SIG-M5 (cell line): ENCODE measurements around the gene GRP.

ENCODE experiments used
- DNase-seq: peaks from one replicate; lab custom pipeline; 2025; lab: John Stamatoyannopoulos, UW

GRP gene

GRCh38 chr18:59267503-59268126 is 47.7 kb downstream of the GRP start:
- no peak for DNase-seq

DNA sequence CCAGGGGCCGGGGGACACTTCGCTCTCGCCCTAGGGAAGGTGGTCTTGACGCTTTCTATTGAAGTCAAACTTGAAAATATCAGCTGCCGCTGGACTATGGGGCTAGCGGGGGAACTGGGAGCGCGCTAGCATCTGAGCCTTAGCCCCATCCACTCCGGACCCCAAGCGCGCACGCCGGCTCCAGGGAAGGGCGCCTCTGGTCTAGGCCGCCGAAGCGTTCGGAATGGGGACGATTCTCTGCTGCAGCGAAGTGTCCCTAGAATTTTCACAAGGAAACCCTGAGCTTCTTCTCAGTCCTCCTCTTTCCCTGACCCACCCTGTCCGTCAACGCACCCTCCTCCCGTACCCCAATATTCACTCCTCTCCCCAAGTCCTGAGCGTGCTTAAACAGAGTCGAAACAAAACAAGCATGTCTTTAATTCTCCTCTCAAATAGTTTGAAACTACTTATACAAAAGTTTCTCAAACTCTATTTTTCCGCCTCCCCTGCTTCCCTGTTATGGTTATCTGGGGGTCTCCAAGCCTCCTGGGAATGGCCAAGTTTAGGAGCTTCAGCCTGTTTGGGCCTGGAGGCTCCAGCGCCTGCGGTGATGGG is 48.3 kb downstream of the GRP start:
- no peak for DNase-seq

DNA sequence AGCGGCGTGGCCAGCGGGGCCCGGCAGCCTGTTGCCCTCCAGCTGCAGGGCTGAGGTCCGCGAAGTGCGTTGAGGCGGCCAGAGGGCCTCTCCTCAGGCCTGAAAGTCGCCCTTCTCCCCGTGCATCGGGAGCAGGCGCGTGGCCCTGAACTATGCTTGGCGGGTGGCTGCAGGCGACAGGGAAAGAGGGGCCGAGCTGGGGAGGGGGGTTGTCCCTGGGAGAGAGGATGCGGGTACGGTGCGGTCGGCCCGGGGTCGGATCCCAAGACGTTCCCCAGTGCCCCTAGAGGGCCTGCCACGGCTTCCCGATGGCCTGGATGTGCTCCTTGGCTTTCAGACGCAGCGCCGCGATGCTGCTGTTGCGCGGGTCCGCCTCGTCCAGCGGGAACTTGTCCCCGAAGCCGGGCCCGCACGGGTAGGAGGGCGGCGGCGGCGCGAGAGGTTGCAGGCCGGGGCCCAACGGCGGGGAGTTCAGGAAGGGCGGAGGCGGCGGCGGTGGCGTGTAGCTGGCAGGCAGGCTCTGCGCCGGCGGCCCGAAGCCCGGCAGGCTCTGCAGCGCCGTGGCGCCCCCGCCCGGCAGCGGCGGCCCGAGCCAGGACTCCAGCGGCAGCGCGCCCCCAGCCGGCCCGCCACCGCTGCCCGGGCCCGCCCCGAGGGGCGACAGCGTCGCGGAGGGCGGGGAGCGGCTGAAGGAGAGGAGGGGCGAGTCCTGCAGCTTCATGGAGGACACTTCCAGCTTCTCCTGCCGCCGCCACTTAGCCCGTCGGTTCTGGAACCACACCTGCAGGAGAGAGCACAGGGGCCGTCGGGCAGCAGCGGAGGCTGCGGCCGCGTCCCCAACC is 49.0 kb downstream of the GRP start:
- no peak for DNase-seq

DNA sequence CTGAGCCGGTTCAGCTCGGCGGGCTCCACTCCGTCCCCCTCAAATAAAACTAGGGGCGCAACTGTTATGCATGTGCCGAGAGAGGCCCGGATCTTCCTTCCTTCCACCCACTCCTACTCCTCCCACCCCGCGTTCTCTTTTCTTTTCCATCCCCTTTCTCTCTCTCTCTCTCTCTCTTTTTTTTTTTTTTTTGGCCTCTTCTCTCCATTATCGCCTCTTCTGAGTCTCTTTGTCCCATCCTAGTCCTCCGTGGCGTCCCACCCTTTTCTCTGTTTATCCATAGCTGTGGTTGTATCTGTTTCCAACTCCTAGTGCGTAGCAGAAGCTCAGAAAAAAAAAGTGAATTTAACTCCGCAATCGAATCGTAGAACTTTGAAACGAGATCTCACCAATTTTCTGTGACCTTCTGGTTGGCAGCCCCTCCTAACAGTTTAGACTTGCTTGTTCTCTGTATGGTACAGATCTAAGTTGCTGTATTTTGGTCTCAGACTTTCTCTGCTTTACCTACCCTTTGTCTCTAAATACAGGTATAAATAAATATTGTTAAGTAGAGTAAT is 49.7 kb downstream of the GRP start:
- no peak for DNase-seq

GRCh38 chr18:59270689-59271257 is 50.8 kb downstream of the GRP start:
- no peak for DNase-seq

DNA sequence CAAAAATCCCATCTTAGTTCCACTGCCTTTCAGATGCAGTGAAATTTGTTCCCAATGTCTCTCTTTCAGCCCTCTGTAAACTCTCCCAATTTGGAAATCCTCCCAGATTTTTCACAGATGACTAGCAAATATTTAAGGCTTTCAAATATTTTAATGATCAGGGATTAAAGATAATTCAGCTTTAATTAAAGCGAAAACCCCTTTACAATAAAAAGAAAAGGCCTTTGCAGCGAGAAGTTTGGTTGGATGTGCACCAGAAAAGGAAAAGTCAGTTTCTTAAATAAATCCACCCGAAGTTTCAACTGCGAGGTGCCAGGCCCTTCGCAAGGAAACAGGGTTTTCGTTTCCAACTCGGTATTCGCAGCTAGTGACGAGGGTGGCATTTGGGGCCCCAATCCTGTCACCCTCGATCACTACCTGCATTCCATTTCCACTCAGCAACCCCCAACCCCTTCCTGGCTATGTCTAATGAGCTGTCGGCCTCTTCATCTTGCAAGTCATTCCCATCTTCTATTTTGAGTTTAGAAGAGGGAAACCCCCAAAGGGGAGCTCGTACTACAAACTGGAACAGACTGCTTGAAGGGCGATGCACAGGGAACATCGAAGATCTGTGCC is 51.8 kb downstream of the GRP start:
- DNase-seq: no peak

- DNase-seq: no peak
These were observed 52.4 kb downstream of the GRP start for GRCh38 chr18:59272221-59272888.

GRCh38 chr18:59272891-59273758 is 53.2 kb downstream of the GRP start, which contains the start of gene RAX:
RAX (minus strand) TSS chr18:59273454; CDS start chr18:59273206, 248 bp downstream.
- DNase-seq: no peak

GRCh38 chr18:59273759-59274532 is 54.0 kb downstream of the GRP start:
- DNase-seq: no peak

DNA sequence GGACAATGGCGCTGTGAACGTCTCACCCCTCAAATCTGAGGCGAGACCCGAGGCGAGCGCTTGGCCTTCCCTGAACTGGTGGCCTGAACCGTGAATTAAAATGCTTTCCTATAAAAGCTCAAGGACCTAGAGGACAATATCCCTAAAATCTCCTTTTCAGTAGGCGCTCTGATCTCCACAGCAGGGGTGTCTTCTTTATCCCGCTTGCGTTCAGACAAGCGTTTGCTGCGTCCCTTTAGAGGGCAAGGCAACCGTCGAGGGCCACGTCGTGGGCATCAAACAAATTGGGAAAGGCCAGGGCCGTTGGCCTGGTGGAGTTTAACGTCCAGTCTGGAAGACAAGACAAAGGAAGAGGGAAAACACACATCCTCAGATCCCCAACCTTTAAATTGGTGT is 54.6 kb downstream of the GRP start:
- no peak for DNase-seq

GRCh38 chr18:59275406-59275949 is 55.5 kb downstream of the GRP start:
- no peak for DNase-seq

DNA sequence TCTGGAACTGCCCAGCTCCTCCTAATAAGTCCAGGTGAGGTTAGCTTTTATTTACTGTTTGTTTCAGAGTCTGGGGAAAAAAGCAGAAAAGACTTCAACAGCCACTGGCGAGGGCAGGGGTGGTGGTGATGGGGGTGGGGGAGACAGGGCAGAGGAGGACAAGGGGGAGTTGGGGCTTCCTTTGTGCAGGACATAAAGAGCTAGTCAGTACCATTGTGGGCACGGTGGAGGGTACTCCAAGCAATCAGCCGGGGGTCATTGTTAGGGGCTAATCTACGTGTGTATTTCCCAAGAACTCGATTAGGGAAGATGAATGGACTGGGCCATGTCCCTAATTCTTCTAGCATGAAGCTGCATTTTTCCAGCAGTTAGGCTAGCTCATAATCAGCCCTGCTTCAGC is 56.1 kb downstream of the GRP start:
- no peak for DNase-seq

- DNase-seq: no peak
These were observed 58.8 kb downstream of the GRP start for GRCh38 chr18:59278793-59279192.

GRCh38 chr18:59279193-59279592 is 59.2 kb downstream of the GRP start:
- DNase-seq: no peak

- DNase-seq: no peak
These were observed 59.8 kb downstream of the GRP start for GRCh38 chr18:59279722-59280121.
